ENCODE results near the gene TBC1D8. TPM values are rescaled to one million over a fixed set of nuclear protein-coding genes. Genes with fewer than 3 reads are reported as not detected.

The TBC1D8 gene
- total and polyA plus RNA-seq, 4 experiments from 2014 or later = 0.15 to 2.4 (median 1.5) TPM

- Mint-ChIP-seq H3K4me1 (peaks cover 0 to 4% (median 2%) of the 10 kb centered on the region in 4 donors), H3K9me3 (no peaks in the 10 kb centered on the region), H3K27me3 (peaks cover 0 to 1% of the 10 kb centered on the region in 2 donors), H3K27ac (peak overlapping the region in 1 of 7 donors; percentile 53), H3K4me3 (no peak overlapping the region), H3K36me3 (no peaks in the 10 kb centered on the region)
- Histone ChIP-seq H3K36me3 (ENCODE audit: insufficient read depth, low read length) (no peaks in the 10 kb centered on the region), H3K9me3 (ENCODE audit: control insufficient read depth in 1 of 2, low read length in 2 of 2) (no peaks in the 10 kb centered on the region), H3K4me1 (ENCODE audit: insufficient read depth, low read length) (no peaks in the 10 kb centered on the region), H3K27ac (ENCODE audit: low read depth, low read length) (no peak overlapping the region), H3K4me3 (ENCODE audit: low read length in 2 of 2) (no peak overlapping the region), H3K27me3 (ENCODE audit: insufficient read depth, low read length) (no peaks in the 10 kb centered on the region)
- no peak for DNase-seq
- intact Hi-C loops (cut with micrococcal nuclease) = no loop called here
- ChIA-PET POLR2A (ENCODE audit: partially characterized antibody) (no interaction called here), CTCF (ENCODE audit: partially characterized antibody) (interaction anchor here (1.0 to 6.3 kb wide), 3 partner anchors 361 to 383 kb away, joined by 3 to 91 read pairs (median 69); no protein-coding TSS in a partner anchor)
These were observed 162.4 kb downstream of the TBC1D8 start for GRCh38 chr2:100988630-100989417.

GRCh38 chr2:100987974-100988373 is 163.2 kb downstream of the TBC1D8 start:
- Histone ChIP-seq H3K4me1 (ENCODE audit: insufficient read depth, low read length) (no peaks in the 10 kb centered on the region), H3K9me3 (ENCODE audit: control insufficient read depth in 1 of 2, low read length in 2 of 2) (no peaks in the 10 kb centered on the region), H3K4me3 (ENCODE audit: low read length in 2 of 2) (no peak overlapping the region), H3K27me3 (ENCODE audit: insufficient read depth, low read length) (no peaks in the 10 kb centered on the region), H3K27ac (ENCODE audit: low read depth, low read length) (no peak overlapping the region), H3K36me3 (ENCODE audit: insufficient read depth, low read length) (no peaks in the 10 kb centered on the region)
- intact Hi-C loops (cut with micrococcal nuclease) = no loop called here
- H3K27me3 Mint-ChIP-seq = peaks cover 0 to 1% of the 10 kb centered on the region in 2 donors
- H3K36me3 Mint-ChIP-seq = no peaks in the 10 kb centered on the region
- peaks cover 0 to 4% (median 2%) of the 10 kb centered on the region in 4 donors for H3K4me1 Mint-ChIP-seq
- no peak overlapping the region for H3K4me3 Mint-ChIP-seq
- no peak overlapping the region for H3K27ac Mint-ChIP-seq
- ChIA-PET POLR2A (ENCODE audit: partially characterized antibody) (interaction anchor here (0.8 kb wide), 1 partner anchor 14 kb away, joined by 3 read pairs; the partner anchor contains the start of gene RPL31), CTCF (ENCODE audit: partially characterized antibody) (interaction anchor here (0.6 to 6.3 kb wide), 4 partner anchors 105 to 782 kb away, joined by 3 to 91 read pairs (median 36); no protein-coding TSS in a partner anchor)
- H3K9me3 Mint-ChIP-seq = no peaks in the 10 kb centered on the region
- DNase-seq = no peak

- Histone ChIP-seq H3K4me3 (ENCODE audit: low read length in 2 of 2) (no peak overlapping the region), H3K4me1 (ENCODE audit: insufficient read depth, low read length) (no peaks in the 10 kb centered on the region), H3K9me3 (ENCODE audit: control insufficient read depth in 1 of 2, low read length in 2 of 2) (no peaks in the 10 kb centered on the region), H3K27ac (ENCODE audit: low read depth, low read length) (no peak overlapping the region), H3K36me3 (ENCODE audit: insufficient read depth, low read length) (no peaks in the 10 kb centered on the region), H3K27me3 (ENCODE audit: insufficient read depth, low read length) (no peaks in the 10 kb centered on the region)
- Mint-ChIP-seq H3K27me3 (peaks cover 0 to 1% of the 10 kb centered on the region in 2 donors), H3K36me3 (no peaks in the 10 kb centered on the region), H3K4me3 (no peak overlapping the region), H3K27ac (no peak overlapping the region), H3K9me3 (no peaks in the 10 kb centered on the region), H3K4me1 (peaks cover 0 to 4% (median 2%) of the 10 kb centered on the region in 4 donors)
- DNase-seq = no peak
- CTCF ChIA-PET (ENCODE audit: partially characterized antibody) = interaction anchor here (0.6 to 6.3 kb wide), 4 partner anchors 105 to 782 kb away, joined by 3 to 91 read pairs (median 36); no protein-coding TSS in a partner anchor
- intact Hi-C loops (cut with micrococcal nuclease) = no loop called here
- POLR2A ChIA-PET (ENCODE audit: partially characterized antibody) = interaction anchor here (0.8 kb wide), 1 partner anchor 14 kb away, joined by 3 read pairs; the partner anchor contains the start of gene RPL31
These were observed 163.6 kb downstream of the TBC1D8 start for GRCh38 chr2:100987536-100987935.

- H3K4me3 Mint-ChIP-seq = no peak overlapping the region
- DNase-seq = no peak
- no peak overlapping the region for H3K27ac ChIP-seq (ENCODE audit: low read depth, low read length)
- H3K9me3 Mint-ChIP-seq = no peaks in the 10 kb centered on the region
- H3K36me3 ChIP-seq (ENCODE audit: insufficient read depth, low read length) = no peaks in the 10 kb centered on the region
- CTCF ChIA-PET (ENCODE audit: partially characterized antibody) = interaction anchor here (0.7 to 6.3 kb wide), 11 partner anchors 8 to 390 kb away, joined by 3 to 91 read pairs (median 3); no protein-coding TSS in a partner anchor
- H3K27me3 ChIP-seq (ENCODE audit: insufficient read depth, low read length) = no peaks in the 10 kb centered on the region
- H3K27me3 Mint-ChIP-seq = peaks cover 0 to 1% of the 10 kb centered on the region in 2 donors
- no peaks in the 10 kb centered on the region for H3K36me3 Mint-ChIP-seq
- H3K4me1 ChIP-seq (ENCODE audit: insufficient read depth, low read length) = no peaks in the 10 kb centered on the region
- intact Hi-C loops (cut with micrococcal nuclease) = no loop called here
- POLR2A ChIA-PET (ENCODE audit: partially characterized antibody) = interaction anchor here (2.1 kb wide), 1 partner anchor 376 kb away, joined by 6 read pairs; no protein-coding TSS in a partner anchor
- no peak overlapping the region for H3K27ac Mint-ChIP-seq
- no peaks in the 10 kb centered on the region for H3K9me3 ChIP-seq (ENCODE audit: control insufficient read depth in 1 of 2, low read length in 2 of 2)
- no peak overlapping the region for H3K4me3 ChIP-seq (ENCODE audit: low read length in 2 of 2)
- H3K4me1 Mint-ChIP-seq = peaks cover 0 to 4% (median under 1%) of the 10 kb centered on the region in 4 donors
These were observed 165.0 kb downstream of the TBC1D8 start for GRCh38 chr2:100986157-100986556.

- Histone ChIP-seq H3K4me1 (ENCODE audit: insufficient read depth, low read length) (no peaks in the 10 kb centered on the region), H3K36me3 (ENCODE audit: insufficient read depth, low read length) (no peaks in the 10 kb centered on the region), H3K4me3 (ENCODE audit: low read length in 2 of 2) (no peak overlapping the region), H3K27me3 (ENCODE audit: insufficient read depth, low read length) (no peaks in the 10 kb centered on the region), H3K9me3 (ENCODE audit: control insufficient read depth in 1 of 2, low read length in 2 of 2) (no peaks in the 10 kb centered on the region), H3K27ac (ENCODE audit: low read depth, low read length) (no peak overlapping the region)
- ChIA-PET POLR2A (ENCODE audit: partially characterized antibody) (interaction anchor here (2.1 kb wide), 1 partner anchor 375 kb away, joined by 6 read pairs; no protein-coding TSS in a partner anchor), CTCF (ENCODE audit: partially characterized antibody) (interaction anchor here (1.0 to 6.3 kb wide), 5 partner anchors 43 to 397 kb away, joined by 3 to 91 read pairs (median 3); no protein-coding TSS in a partner anchor)
- Mint-ChIP-seq H3K4me3 (no peak overlapping the region), H3K4me1 (peaks cover 0 to 4% (median under 1%) of the 10 kb centered on the region in 4 donors), H3K36me3 (no peaks in the 10 kb centered on the region), H3K9me3 (no peaks in the 10 kb centered on the region), H3K27me3 (peaks cover 0 to 1% of the 10 kb centered on the region in 2 donors), H3K27ac (peak overlapping the region in 3 of 7 donors; percentile 45 to 56 (median 54))
- intact Hi-C loops (cut with micrococcal nuclease) = loop anchor here (1.0 kb wide), 1 partner anchor 375 kb away; no protein-coding TSS in a partner anchor
- peak; percentile 69 to 78 (median 70) for DNase-seq
These were observed 166.3 kb downstream of the TBC1D8 start for GRCh38 chr2:100984892-100985307.

DNA sequence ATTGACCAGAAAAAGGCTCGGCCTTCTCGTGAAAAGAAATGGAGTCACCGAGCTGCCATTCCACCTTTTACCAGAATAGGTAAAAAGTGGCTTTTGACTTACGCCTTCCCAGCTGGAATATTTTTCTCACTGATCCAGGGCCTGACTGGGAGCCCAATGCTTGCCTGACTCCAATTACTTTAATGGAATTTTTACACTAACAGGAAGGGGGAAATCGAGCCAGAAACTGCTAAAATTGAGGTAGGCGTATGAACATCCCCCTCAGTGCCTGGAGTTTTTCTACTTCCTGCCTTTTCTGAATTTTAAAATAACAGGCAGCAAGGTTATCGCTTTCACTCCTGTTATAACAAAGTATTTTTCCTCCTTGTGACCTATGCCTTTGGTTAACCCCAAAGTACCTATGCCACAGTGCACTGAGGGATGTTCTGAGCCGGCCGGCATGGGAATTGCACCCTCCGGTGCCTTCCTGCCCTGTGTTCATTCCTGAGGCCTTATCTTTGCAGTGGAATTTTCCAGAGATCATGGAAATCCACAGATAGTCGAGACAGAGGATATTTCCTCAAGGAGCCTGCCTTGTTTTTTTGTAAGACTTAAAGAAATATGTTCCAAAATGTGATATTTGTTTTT is 167.4 kb downstream of the TBC1D8 start:
- Histone ChIP-seq H3K4me3 (ENCODE audit: low read length in 2 of 2) (no peak overlapping the region), H3K27me3 (ENCODE audit: insufficient read depth, low read length) (no peaks in the 10 kb centered on the region), H3K27ac (ENCODE audit: low read depth, low read length) (no peak overlapping the region), H3K9me3 (ENCODE audit: control insufficient read depth in 1 of 2, low read length in 2 of 2) (no peaks in the 10 kb centered on the region), H3K4me1 (ENCODE audit: insufficient read depth, low read length) (no peaks in the 10 kb centered on the region), H3K36me3 (ENCODE audit: insufficient read depth, low read length) (no peaks in the 10 kb centered on the region)
- H3K4me1 Mint-ChIP-seq = peaks cover 0 to 4% (median 1%) of the 10 kb centered on the region in 4 donors
- H3K4me3 Mint-ChIP-seq = no peak overlapping the region
- peaks cover 0 to 1% of the 10 kb centered on the region in 2 donors for H3K27me3 Mint-ChIP-seq
- no peak for DNase-seq
- intact Hi-C loops (cut with micrococcal nuclease) = no loop called here
- no peaks in the 10 kb centered on the region for H3K9me3 Mint-ChIP-seq
- ChIA-PET POLR2A (ENCODE audit: partially characterized antibody) (no interaction called here), CTCF (ENCODE audit: partially characterized antibody) (interaction anchor here (1.3 to 6.5 kb wide), 2 partner anchors 353 to 376 kb away, joined by 3 to 78 read pairs; no protein-coding TSS in a partner anchor)
- H3K27ac Mint-ChIP-seq = no peak overlapping the region
- H3K36me3 Mint-ChIP-seq = no peaks in the 10 kb centered on the region

Data from CD4-positive, alpha-beta memory T cell (primary cell).